Progenitor cell of endocrine pancreas (in vitro differentiated cells): ENCODE measurements around the gene PRDM5. TPM values are rescaled to one million over a fixed set of nuclear protein-coding genes. Genes with fewer than 3 reads are reported as not detected.

ENCODE experiments used
- DNase-seq: peaks from one replicate; pipeline ENCODE4 v3.0.0; 2021; ENCODE audit warnings: low spot score; ENCODE audit not compliant: unreplicated experiment
- H3K27ac Mint-ChIP-seq: 2 replicates; pipeline ENCODE4 v1.8.0; 2021; ENCODE audit warnings: mild to moderate bottlenecking, moderate library complexity, mixed read lengths
- H3K27me3 Mint-ChIP-seq: 2 replicates; pipeline ENCODE4 v1.8.0; 2021; ENCODE audit warnings: mixed read lengths
- H3K36me3 Mint-ChIP-seq: 2 replicates; pipeline ENCODE4 v1.8.0; 2022; ENCODE audit warnings: mixed read lengths; ENCODE audit not compliant: insufficient read depth
- H3K4me1 Mint-ChIP-seq: 2 replicates; pipeline ENCODE4 v1.8.0; 2021; ENCODE audit warnings: low read depth, mixed read lengths
- H3K4me3 Mint-ChIP-seq: 2 replicates; pipeline ENCODE4 v1.8.0; 2021; ENCODE audit warnings: low read depth, mild to moderate bottlenecking, moderate library complexity, mixed read lengths
- H3K9me3 Mint-ChIP-seq: 2 replicates; pipeline ENCODE4 v1.8.0; 2021; ENCODE audit warnings: low read depth, mixed read lengths
- total RNA-seq: library from RNA; stranded (reverse); gene quantifications from 2 replicates; pipeline ENCODE4 v1.2.1, GENCODE V29; 2021
- TF ChIP-seq, protein P1 (sequence below): fragments of 200-600 bp; sonication (generic); IDR thresholded peaks from one replicate; pipeline ENCODE4 v1.5.0; 2021; ENCODE audit warnings: antibody characterized with exemption, mild to moderate bottlenecking; ENCODE audit not compliant: unreplicated experiment

PRDM5 gene
- total RNA-seq, 1 donor from 2014 or later, result 18.9 TPM

- H3K27ac Mint-ChIP-seq, result no peak overlapping the region
- H3K4me3 Mint-ChIP-seq, result no peak overlapping the region
- no peaks in the 10 kb centered on the region for H3K27me3 Mint-ChIP-seq
- no peak for DNase-seq
- H3K4me1 Mint-ChIP-seq, result peaks cover 2% of the 10 kb centered on the region
- no peaks in the 10 kb centered on the region for H3K36me3 Mint-ChIP-seq
- TF ChIP-seq, protein P1, sequence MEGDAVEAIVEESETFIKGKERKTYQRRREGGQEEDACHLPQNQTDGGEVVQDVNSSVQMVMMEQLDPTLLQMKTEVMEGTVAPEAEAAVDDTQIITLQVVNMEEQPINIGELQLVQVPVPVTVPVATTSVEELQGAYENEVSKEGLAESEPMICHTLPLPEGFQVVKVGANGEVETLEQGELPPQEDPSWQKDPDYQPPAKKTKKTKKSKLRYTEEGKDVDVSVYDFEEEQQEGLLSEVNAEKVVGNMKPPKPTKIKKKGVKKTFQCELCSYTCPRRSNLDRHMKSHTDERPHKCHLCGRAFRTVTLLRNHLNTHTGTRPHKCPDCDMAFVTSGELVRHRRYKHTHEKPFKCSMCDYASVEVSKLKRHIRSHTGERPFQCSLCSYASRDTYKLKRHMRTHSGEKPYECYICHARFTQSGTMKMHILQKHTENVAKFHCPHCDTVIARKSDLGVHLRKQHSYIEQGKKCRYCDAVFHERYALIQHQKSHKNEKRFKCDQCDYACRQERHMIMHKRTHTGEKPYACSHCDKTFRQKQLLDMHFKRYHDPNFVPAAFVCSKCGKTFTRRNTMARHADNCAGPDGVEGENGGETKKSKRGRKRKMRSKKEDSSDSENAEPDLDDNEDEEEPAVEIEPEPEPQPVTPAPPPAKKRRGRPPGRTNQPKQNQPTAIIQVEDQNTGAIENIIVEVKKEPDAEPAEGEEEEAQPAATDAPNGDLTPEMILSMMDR, result no peak
- H3K9me3 Mint-ChIP-seq, result no peaks in the 10 kb centered on the region
These were observed 93.3 kb downstream of the PRDM5 start for GRCh38 chr4:120829113-120829831.

GRCh38 chr4:120826853-120827252 is 95.7 kb downstream of the PRDM5 start:
- Mint-ChIP-seq H3K27ac (no peak overlapping the region), H3K4me3 (no peak overlapping the region), H3K9me3 (no peaks in the 10 kb centered on the region), H3K4me1 (peaks cover 2% of the 10 kb centered on the region), H3K36me3 (no peaks in the 10 kb centered on the region), H3K27me3 (no peaks in the 10 kb centered on the region)
- no peak for DNase-seq
- TF ChIP-seq, protein P1, result no peak

GRCh38 chr4:120826449-120826848 is 96.1 kb downstream of the PRDM5 start:
- H3K27ac Mint-ChIP-seq, result no peak overlapping the region
- H3K27me3 Mint-ChIP-seq, result no peaks in the 10 kb centered on the region
- H3K4me1 Mint-ChIP-seq, result peaks cover 2% of the 10 kb centered on the region

DNA sequence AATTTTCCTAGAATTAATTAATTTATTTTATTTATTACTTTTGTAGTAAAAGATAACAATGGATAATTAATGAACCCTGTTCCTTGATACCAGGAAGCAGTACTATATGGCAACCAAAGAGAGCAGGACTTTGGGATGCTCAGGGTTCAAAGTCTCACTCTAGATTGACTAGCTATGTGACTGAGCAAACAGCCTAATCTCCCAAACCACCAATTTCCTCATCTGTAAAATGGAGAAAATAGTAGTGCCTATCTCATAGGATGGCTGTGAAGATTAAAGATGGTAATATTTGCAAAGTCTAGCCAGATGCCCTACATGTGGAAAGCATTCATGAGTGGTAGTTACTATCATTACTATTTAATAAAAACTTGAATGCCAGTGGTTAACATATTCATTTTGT is 97.6 kb downstream of the PRDM5 start:
- DNase-seq, result no peak
- TF ChIP-seq, protein P1, result no peak
- H3K4me1 Mint-ChIP-seq, result peaks cover 2% of the 10 kb centered on the region
- no peaks in the 10 kb centered on the region for H3K9me3 Mint-ChIP-seq
- no peak overlapping the region for H3K27ac Mint-ChIP-seq
- no peaks in the 10 kb centered on the region for H3K36me3 Mint-ChIP-seq
- H3K27me3 Mint-ChIP-seq, result no peaks in the 10 kb centered on the region
- no peak overlapping the region for H3K4me3 Mint-ChIP-seq

More at GRCh38 chr4:120826449-120826848, 96.1 kb downstream of the PRDM5 start:
- Mint-ChIP-seq H3K36me3 (no peaks in the 10 kb centered on the region), H3K9me3 (no peaks in the 10 kb centered on the region), H3K4me3 (no peak overlapping the region)
- DNase-seq, result no peak
- TF ChIP-seq, protein P1, result no peak

DNA sequence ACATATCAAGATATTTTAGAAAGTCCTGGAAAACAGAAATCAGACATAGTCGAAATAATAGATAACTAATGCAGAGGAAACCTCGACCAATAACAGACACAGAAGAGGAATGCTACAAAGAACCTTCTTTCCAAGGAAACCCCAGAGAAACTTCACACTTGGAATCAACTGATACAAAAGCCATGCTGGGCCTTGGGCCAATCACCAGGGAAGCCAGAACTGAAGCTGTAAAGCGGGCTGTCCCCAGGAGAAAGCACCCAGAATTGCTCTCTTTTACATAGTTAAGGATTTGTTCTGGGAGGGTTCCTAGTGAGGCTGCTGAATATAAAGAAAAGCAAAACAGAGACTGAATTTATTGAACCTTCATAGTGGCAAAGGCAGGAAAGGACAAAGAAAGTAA is 100.5 kb downstream of the PRDM5 start:
- no peaks in the 10 kb centered on the region for H3K36me3 Mint-ChIP-seq
- no peak for DNase-seq
- TF ChIP-seq, protein P1, result no peak
- no peaks in the 10 kb centered on the region for H3K9me3 Mint-ChIP-seq
- H3K27me3 Mint-ChIP-seq, result no peaks in the 10 kb centered on the region
- H3K4me1 Mint-ChIP-seq, result peaks cover 2% of the 10 kb centered on the region
- no peak overlapping the region for H3K4me3 Mint-ChIP-seq
- H3K27ac Mint-ChIP-seq, result no peak overlapping the region
